Osteoblast (primary cell): ENCODE results near the gene TCF4. TPM values are rescaled to one million over a fixed set of nuclear protein-coding genes. Genes with fewer than 3 reads are reported as not detected.

Experiments used
- DNase-seq: peaks from one replicate; pipeline ENCODE4 v3.0.0; 2011; ENCODE audit warnings: low spot score, mixed read lengths; ENCODE audit not compliant: insufficient read length; ENCODE audit errors: missing footprints
- H2AFZ ChIP-seq: 2 replicates; pipeline ENCODE4 v1.6.0; 2011; ENCODE audit warnings: mild to moderate bottlenecking, low read length
- H3K27ac ChIP-seq: 2 replicates; pipeline ENCODE4 v1.5.1; 2011; ENCODE audit warnings: mild to moderate bottlenecking, low read depth, low read length, moderate library complexity
- H3K27me3 ChIP-seq: 2 replicates; pipeline ENCODE4 v1.6.0; 2012; ENCODE audit warnings: mild to moderate bottlenecking, control low read depth, inconsistent platforms, low read length, moderate library complexity; ENCODE audit not compliant: insufficient read depth
- H3K36me3 ChIP-seq: 2 replicates; pipeline ENCODE4 v1.5.1; 2011; ENCODE audit warnings: mild to moderate bottlenecking, low read length, control low read depth, moderate library complexity; ENCODE audit not compliant: insufficient read depth
- H3K4me1 ChIP-seq: 2 replicates; pipeline ENCODE4 v1.5.1; 2011; ENCODE audit warnings: mild to moderate bottlenecking, low read length, control low read depth, moderate library complexity; ENCODE audit not compliant: insufficient read depth
- H3K4me2 ChIP-seq: 2 replicates; pipeline ENCODE4 v1.6.0; 2011; ENCODE audit warnings: mild to moderate bottlenecking, low read length; ENCODE audit not compliant: insufficient read depth
- H3K4me3 ChIP-seq: fragments of 200-600 bp; sonication (generic); 3 replicates; pipeline ENCODE4 v1.5.1; 2012; ENCODE audit warnings: mild to moderate bottlenecking, low read length, inconsistent platforms; ENCODE audit not compliant: insufficient read depth
- H3K79me2 ChIP-seq: 2 replicates; pipeline ENCODE4 v1.6.0; 2012; ENCODE audit warnings: mild to moderate bottlenecking, low read length, control low read depth, inconsistent platforms; ENCODE audit not compliant: insufficient read depth
- H3K9me3 ChIP-seq: 2 replicates; pipeline ENCODE4 v1.5.1; 2011; ENCODE audit warnings: low read depth, low read length, control low read depth
- H4K20me1 ChIP-seq: 2 replicates; pipeline ENCODE4 v1.6.0; 2012; ENCODE audit warnings: mild to moderate bottlenecking, low read length, control low read depth; ENCODE audit not compliant: insufficient read depth
- total RNA-seq: library from RNA; depleted of rRNA; stranded (reverse); fragments of >200 nt; gene quantifications from 2 replicates; pipeline ENCODE4 v1.2.3, GENCODE V29; 2012
- TF ChIP-seq, protein P1 (sequence below): IDR thresholded peaks from 2 replicates; pipeline ENCODE4 v1.5.1; 2011; ENCODE audit warnings: mild to moderate bottlenecking, low read depth, low read length, moderate library complexity; ENCODE audit errors: extremely low read depth

The TCF4 gene
- total RNA-seq, 1 donor: 87.2 TPM

DNA sequence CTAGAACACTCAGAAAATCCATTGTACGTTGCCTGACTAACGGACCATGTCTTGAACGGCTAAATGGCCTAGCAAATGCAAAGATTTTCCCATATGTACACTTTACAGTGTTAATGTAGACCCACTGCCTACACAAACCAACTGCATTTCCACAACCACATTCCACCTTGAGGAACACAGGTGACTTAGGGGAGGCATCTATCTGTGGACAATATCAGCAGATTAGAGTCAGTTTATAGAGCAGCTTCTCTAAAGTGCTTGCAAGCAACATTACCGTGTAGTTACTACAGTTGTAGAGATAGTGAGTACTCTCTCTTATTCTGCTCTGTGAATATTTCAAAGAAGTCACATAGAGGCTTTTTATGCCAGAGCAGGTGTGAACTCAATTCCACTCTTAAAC, 139.6 kb downstream of the TCF4 start:
- no peak for DNase-seq
- Histone ChIP-seq H3K4me3 (no peak overlapping the region), H3K36me3 (no peaks in the 10 kb centered on the region), H2AFZ (no peak overlapping the region), H3K4me1 (no peaks in the 10 kb centered on the region), H3K27me3 (no peaks in the 10 kb centered on the region), H3K79me2 (peaks cover 68% of the 10 kb centered on the region), H3K9me3 (no peaks in the 10 kb centered on the region), H3K4me2 (no peak overlapping the region), H3K27ac (no peak overlapping the region), H4K20me1 (peaks cover 9% of the 10 kb centered on the region)
- TF ChIP-seq, protein P1, sequence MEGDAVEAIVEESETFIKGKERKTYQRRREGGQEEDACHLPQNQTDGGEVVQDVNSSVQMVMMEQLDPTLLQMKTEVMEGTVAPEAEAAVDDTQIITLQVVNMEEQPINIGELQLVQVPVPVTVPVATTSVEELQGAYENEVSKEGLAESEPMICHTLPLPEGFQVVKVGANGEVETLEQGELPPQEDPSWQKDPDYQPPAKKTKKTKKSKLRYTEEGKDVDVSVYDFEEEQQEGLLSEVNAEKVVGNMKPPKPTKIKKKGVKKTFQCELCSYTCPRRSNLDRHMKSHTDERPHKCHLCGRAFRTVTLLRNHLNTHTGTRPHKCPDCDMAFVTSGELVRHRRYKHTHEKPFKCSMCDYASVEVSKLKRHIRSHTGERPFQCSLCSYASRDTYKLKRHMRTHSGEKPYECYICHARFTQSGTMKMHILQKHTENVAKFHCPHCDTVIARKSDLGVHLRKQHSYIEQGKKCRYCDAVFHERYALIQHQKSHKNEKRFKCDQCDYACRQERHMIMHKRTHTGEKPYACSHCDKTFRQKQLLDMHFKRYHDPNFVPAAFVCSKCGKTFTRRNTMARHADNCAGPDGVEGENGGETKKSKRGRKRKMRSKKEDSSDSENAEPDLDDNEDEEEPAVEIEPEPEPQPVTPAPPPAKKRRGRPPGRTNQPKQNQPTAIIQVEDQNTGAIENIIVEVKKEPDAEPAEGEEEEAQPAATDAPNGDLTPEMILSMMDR: no peak

DNA sequence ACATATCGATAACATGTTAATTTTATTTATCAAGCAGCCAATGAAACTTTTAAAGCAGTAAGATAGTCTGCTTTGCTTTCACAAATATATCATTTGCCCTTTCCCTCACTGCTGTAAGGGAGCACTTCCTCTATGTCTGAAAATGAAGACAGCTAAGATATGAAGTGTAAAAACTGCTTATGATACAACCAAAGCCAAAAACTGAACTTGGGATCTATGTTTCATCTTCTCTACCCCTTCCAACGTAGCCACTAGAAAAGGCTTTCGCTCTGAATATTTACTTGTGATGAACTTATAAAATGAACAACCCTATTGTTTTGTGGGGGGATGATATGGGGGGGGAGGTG, 140.3 kb downstream of the TCF4 start:
- H2AFZ ChIP-seq: no peak overlapping the region
- H3K27ac ChIP-seq: no peak overlapping the region
- no peaks in the 10 kb centered on the region for H3K9me3 ChIP-seq
- H3K4me2 ChIP-seq: no peak overlapping the region
- no peaks in the 10 kb centered on the region for H3K36me3 ChIP-seq
- H3K27me3 ChIP-seq: no peaks in the 10 kb centered on the region
- H3K4me3 ChIP-seq: no peak overlapping the region
- peaks cover 9% of the 10 kb centered on the region for H4K20me1 ChIP-seq
- peaks cover 71% of the 10 kb centered on the region for H3K79me2 ChIP-seq
- TF ChIP-seq, protein P1: no peak
- no peaks in the 10 kb centered on the region for H3K4me1 ChIP-seq
- DNase-seq: no peak

DNA sequence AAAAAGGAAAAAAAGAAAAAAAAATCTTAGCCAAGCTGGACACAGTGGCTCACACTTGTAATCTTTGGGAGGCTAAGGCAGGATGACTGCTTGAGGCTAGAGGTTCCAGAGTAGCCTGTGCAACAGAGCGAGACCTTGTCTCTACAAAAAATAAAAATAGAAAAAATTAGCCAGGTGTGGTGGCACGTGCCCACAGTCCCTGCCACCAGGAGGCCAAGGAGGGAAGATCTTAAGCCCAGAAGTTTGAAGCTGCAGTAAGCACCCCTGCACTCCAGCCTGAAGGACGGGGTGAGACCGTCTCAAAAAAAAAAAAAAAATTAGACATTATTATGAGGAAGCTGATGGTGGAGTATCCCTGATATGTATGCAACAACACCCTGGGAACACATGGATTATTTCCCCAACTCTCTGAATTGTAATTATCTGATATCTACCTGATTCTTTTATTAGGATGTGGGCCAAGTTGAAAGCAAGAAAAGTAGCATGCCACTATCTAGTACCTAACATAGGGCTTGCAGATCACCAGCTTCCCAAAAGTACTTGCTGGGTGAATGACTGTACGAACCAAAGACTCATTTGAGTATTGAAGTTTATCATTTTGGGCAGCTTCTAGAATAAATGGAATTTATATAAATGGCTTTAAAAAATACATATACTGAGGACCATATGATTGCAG, 140.9 kb downstream of the TCF4 start:
- Histone ChIP-seq H3K27ac (no peak overlapping the region), H3K4me2 (no peak overlapping the region), H3K9me3 (no peaks in the 10 kb centered on the region), H2AFZ (no peak overlapping the region), H3K79me2 (peaks cover 69% of the 10 kb centered on the region), H3K4me3 (no peak overlapping the region), H4K20me1 (peaks cover 9% of the 10 kb centered on the region), H3K4me1 (no peaks in the 10 kb centered on the region), H3K27me3 (no peaks in the 10 kb centered on the region), H3K36me3 (no peaks in the 10 kb centered on the region)
- TF ChIP-seq, protein P1: no peak
- DNase-seq: no peak

DNA sequence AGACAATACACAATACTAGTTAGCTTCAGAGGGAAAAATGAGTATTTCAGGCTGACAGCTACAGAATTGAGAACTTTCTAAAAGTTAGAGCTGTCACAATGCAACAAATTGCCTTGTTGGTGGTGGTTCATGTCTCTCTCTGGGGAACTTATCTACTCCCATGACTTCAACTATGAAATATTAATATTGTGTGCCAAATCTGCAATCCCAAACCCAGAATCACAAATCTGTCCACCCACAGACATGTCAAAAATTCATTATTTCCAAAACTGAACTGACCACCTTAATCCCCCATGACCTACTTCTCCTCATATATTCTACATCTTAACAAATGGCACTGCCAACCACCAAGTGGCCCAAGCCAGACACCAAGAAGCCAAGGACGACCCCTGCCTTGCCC, 143.5 kb downstream of the TCF4 start:
- peaks cover 9% of the 10 kb centered on the region for H4K20me1 ChIP-seq
- no peaks in the 10 kb centered on the region for H3K27me3 ChIP-seq
- no peak overlapping the region for H3K4me2 ChIP-seq
- DNase-seq: peak; percentile 64
- H3K4me3 ChIP-seq: no peak overlapping the region
- no peaks in the 10 kb centered on the region for H3K36me3 ChIP-seq
- TF ChIP-seq, protein P1: no peak
- H3K4me1 ChIP-seq: no peaks in the 10 kb centered on the region
- H2AFZ ChIP-seq: no peak overlapping the region
- no peaks in the 10 kb centered on the region for H3K9me3 ChIP-seq
- H3K79me2 ChIP-seq: peaks cover 49% of the 10 kb centered on the region
- no peak overlapping the region for H3K27ac ChIP-seq
